ENCODE data around the gene LINGO1. TPM values are rescaled to one million over a fixed set of nuclear protein-coding genes. Genes with fewer than 3 reads are reported as not detected.

LINGO1 gene
- total and polyA plus RNA-seq, 2 donors (not counting 3 experiments of a cell fraction or from before 2014, with no cell fraction given): 0.15 to 0.33 TPM

DNA sequence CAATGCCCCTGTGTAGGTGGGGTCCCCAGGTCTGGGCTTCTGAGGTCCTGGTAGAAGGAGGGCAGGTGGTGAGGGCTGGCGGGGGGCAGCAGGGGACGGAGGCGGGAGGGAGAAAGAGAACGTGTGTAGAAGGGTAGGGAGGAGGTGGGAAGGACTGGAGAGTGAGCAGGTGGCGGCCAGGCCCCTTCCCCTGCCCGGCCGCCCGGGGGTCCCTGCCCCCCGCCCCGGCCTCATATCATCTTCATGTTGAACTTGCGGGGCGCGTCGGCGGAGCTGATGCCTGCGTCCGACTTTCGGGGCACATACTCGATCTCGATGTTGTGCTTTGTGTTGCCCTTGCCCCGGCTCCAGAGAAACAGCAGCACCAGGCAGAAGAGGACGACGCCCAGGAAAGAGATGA lies 18.9 kb downstream of the LINGO1 start:
- Histone ChIP-seq H3K27ac (ENCODE audit: insufficient read depth, low read depth, low read length) (no peak overlapping the region), H3K9ac (replicated peaks; ENCODE audit: extremely low read depth, insufficient read depth, low read length) (no peak overlapping the region), H3K79me2 (ENCODE audit: control insufficient read depth, insufficient read depth, low read length) (no peaks in the 10 kb centered on the region), H3K9me1 (replicated peaks; ENCODE audit: control insufficient read depth, extremely low read depth, insufficient read depth, low read length) (no peaks in the 10 kb centered on the region), H3K27me3 (ENCODE audit: control insufficient read depth in 2 of 2, insufficient read depth in 2 of 2, low read length in 2 of 2) (no peaks in the 10 kb centered on the region), H3K4me2 (ENCODE audit: insufficient read depth, low read length) (no peak overlapping the region), H4K20me1 (replicated peaks; ENCODE audit: control insufficient read depth, extremely low read depth, insufficient read depth, low read length) (no peaks in the 10 kb centered on the region), H3K36me3 (ENCODE audit: control insufficient read depth in 2 of 2, extremely low read depth in 1 of 2, insufficient read depth in 2 of 2, low read length in 2 of 2) (no peaks in the 10 kb centered on the region), H3K4me3 (replicated peaks in 1 of 3; ENCODE audit: insufficient read depth in 1 of 3, low read depth in 1 of 3, low read length in 3 of 3) (no peak overlapping the region), H3K4me1 (ENCODE audit: control insufficient read depth, extremely low read depth, insufficient read depth, low read length) (no peaks in the 10 kb centered on the region), H2AFZ (ENCODE audit: low read depth, low read length) (no peak overlapping the region), H3K9me3 (replicated peaks; ENCODE audit: control insufficient read depth, insufficient read depth, low read length) (no peaks in the 10 kb centered on the region)
- DNase-seq (ENCODE audit: low read depth, low spot score): no peak
- no TSS peak for BruUV-seq (replicated peaks)
- no peak for FAIRE-seq
- dilution Hi-C loops (cut with MboI; ENCODE audit: extremely low pct_ligation_motif_present, low sequenced_read_pairs) (no loop called here), intact Hi-C loops (cut with micrococcal nuclease) (no loop called here)
- POLR2A ChIA-PET: no interaction called here
- TF ChIP-seq FOS (IDR thresholded peaks at IDR 0.05; ENCODE audit: borderline replicate concordance, insufficient read depth, low read length) (no peak), POLR2AphosphoS5 (IDR thresholded peaks at IDR 0.05; ENCODE audit: insufficient read depth, low read depth, low read length) (no peak), EZH2 (IDR thresholded peaks at IDR 0.05; ENCODE audit: borderline replicate concordance, low read depth, low read length, severe bottlenecking) (no peak), POLR2A (IDR thresholded peaks at IDR 0.05; ENCODE audit: low read depth, low read length) (no peak), MYC (IDR thresholded peaks at IDR 0.05; ENCODE audit: low read depth, low read length) (no peak)
- TF ChIP-seq, protein P1, sequence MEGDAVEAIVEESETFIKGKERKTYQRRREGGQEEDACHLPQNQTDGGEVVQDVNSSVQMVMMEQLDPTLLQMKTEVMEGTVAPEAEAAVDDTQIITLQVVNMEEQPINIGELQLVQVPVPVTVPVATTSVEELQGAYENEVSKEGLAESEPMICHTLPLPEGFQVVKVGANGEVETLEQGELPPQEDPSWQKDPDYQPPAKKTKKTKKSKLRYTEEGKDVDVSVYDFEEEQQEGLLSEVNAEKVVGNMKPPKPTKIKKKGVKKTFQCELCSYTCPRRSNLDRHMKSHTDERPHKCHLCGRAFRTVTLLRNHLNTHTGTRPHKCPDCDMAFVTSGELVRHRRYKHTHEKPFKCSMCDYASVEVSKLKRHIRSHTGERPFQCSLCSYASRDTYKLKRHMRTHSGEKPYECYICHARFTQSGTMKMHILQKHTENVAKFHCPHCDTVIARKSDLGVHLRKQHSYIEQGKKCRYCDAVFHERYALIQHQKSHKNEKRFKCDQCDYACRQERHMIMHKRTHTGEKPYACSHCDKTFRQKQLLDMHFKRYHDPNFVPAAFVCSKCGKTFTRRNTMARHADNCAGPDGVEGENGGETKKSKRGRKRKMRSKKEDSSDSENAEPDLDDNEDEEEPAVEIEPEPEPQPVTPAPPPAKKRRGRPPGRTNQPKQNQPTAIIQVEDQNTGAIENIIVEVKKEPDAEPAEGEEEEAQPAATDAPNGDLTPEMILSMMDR (IDR thresholded peaks at IDR 0.05; ENCODE audit: extremely low read depth in 1 of 2, insufficient read depth in 1 of 2, low read depth in 1 of 2, low read length in 2 of 2): no peak
- CTCF ChIA-PET: interaction anchor here (3.0 kb wide), 1 partner anchor 20 kb away, joined by 16 read pairs; the partner anchor contains the start of gene LINGO1

All from endothelial cell of umbilical vein (primary cell).